DMS153 treated with DMSO at 0.1 percent for 48 hours (cell line): ENCODE data around the gene EBF4.

ENCODE experiments used
- DNase-seq: peaks from one replicate; lab custom pipeline; 2025; ENCODE audit not compliant: unreplicated experiment; lab: John Stamatoyannopoulos, UW

Gene EBF4

DNA sequence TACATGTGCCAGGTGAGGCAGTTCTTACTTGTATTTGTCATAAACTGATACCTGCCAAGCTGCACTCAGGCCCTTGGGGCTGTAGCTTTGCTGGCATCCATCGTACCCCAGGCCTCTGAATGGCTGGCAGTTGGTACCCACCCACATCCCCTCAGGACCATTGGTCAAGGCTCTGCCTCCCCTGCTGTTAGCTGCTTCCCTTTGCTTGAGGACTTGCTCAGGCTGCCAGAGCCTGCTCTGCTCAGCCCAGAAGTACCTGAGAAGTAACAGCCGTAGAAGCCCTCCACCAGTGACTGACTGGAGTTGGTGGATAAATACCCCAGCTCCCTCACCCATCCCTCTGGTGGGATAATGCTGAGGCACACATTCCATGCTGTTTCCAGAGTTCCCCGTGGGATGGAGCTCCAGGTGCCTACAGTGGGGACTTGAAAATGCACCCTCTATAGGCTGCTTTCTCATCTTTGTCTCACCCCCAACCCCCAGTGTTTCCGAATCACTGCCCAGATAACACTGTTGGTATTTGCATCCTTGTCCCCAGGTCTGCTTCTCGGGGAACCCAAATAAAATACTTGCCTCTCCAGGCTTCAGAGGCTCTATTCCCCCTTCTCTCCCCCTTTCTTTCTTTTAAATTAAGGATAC is 7.3 kb downstream of the EBF4 start:
- no peak for DNase-seq

GRCh38 chr20:2700913-2701620 is 8.5 kb downstream of the EBF4 start:
- no peak for DNase-seq

DNA sequence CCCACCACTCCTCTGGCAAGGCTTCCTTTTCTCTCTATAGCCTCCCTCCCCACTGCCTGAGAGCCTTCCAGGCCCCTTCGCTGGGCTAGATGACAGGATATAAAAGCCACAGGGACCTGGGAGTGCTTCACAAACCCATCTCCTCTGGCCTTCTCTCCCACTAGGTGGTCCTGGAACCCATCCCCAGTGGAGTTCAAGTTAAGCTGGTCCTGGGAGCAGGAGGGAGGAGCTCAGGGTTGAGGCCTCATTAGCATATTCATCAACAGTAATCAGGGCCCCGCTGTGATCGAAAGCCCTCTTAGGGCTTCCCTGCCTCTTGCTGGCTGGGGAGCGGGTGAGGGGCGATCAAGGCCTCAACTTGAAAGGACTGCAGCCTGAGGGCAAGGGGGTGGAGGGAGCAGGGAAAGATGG is 9.1 kb downstream of the EBF4 start:
- DNase-seq = no peak

- no peak for DNase-seq
Measured at GRCh38 chr20:2703716-2704475, 11.3 kb downstream of the EBF4 start.

- no peak for DNase-seq
Measured at GRCh38 chr20:2705931-2706645, 13.5 kb downstream of the EBF4 start.

DNA sequence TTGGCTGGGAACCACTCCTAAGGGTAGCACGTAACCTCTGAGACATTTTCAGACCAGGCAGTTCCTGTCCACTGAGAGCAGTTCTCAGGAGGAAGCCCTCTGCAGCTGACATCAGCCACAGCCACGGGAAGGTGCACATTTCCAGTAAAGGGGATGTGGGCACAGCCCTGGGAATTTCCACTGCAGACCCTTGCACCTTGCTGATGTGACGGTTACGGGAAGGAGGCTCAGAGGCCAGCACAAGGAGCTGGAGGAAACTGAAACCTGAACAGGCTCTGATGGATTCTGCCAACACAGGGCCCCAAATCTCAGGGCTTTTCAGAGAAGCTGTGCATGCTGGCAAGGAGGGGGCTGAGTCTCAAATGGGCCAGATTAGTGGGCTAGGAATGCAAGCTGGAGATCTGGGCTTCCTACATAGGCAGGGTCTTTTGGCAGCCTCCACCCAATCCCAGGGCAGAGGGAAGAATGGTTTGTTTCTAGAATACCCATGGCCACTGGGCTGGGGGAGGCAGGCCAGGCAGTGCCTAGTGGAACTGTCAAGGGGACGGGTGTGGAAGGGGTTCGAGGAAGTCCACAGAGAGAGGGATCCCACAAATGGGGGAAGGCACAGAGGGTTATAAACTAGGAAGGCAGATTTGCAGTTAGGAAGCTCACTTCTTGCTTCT is 14.2 kb downstream of the EBF4 start:
- no peak for DNase-seq

DNA sequence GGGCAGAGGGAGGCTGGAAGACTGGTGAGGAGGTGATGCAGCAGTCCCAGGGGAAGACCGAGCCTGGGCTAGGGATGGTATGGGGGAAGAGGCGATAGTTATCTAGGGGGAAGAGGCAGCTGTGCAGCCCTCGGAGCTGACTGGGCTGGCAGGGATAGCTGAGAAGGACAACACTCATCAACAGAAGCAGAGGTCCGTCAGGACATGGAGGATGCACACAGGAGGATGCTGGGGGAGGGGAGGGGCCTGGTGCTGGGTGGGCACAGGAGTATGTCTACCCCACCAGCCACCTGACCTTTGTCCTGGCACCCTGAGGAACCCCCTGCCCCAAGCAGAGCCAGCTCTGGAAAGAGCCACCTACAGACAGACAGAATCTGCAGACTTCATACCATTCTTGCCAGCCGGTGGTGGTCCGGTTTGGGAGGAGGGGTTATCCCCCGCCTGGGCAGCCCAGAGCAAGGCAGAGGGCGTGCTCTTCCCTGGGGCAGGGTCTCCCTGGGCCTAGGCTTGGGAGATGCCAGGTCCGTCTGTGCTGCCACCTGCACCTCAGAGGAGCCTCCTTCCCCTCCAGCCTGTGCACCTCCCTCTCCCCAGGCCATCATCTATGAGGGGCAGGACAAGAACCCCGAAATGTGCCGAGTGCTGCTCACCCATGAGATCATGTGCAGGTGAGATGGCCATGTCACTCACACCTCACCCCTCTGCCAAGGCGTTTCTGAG is 14.9 kb downstream of the EBF4 start:
- DNase-seq = no peak

- no peak for DNase-seq
Measured at GRCh38 chr20:2708073-2708415, 15.5 kb downstream of the EBF4 start.

DNA sequence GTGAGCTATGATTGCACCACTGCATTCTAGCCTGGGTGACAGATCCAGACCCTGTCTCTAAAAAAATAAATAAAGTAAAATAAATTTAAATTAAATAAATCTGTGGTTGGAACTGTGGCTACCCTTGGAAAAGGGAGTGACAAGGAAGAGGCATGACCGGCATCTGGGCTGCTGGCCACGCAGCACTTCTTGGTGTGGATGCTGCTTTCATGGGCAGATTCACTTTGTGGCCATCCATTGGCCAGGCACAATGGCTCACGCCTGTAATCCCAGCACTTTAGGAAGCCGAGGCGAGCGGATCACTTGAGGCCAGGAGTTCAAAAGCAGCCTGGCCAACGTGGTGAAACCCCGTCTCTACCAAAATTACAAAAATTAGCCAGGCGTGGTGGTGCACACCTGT is 16.1 kb downstream of the EBF4 start:
- no peak for DNase-seq

DNA sequence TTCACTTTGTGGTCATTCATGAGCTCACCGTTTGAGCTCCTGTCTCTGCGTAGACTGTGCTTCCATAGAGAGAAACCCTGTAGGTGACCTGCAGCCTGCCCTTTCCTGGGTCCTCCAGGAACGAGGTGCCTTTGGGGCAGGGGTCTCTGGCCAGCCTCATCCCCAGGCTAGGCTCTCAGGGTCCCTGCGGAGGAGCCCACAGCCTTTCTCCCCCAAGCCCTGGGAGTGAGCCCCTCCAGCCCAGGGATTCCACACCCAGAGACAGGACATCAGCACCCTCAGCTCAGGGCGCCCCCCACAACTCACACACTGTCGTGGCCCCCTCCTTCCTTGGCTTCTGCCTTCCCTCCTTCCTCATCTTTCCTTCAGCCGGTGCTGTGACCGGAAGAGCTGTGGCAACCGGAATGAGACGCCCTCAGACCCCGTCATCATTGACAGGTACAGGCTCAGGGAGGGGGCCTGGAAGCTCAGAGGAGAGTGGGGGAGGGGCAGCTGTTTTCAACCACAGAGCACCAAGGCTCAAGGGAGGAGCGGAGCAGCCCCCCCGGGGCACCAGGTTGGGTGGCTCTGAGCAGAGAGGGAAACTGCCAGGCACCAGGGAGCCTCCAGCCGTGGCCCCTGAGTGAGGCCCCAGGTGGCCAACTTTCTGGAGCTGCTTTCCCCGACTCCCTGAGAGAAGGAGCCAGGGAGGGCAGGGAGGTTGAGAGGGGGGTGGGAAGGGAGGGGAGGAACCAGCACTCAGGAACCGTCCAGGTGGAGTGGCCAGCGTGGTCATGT is 16.8 kb downstream of the EBF4 start:
- no peak for DNase-seq

DNA sequence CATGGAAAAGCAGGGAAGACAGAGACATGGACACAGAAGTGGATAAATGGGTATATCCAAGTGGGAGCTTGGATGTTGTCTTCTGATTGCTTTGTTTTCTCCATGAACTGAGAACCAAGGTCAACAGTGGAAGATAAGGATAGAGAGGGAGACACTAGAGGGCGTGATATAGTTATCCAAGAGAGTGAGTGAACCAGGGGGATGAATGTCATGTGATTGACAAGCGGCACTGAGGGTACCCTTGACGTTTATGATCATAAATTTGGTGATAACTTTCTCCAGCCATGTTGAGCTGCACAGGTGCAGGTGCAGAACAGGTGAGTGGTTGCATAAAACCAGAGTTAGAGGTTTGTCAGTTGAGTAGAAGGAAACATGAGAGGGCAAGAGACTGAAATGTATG is 20.7 kb downstream of the EBF4 start:
- no peak for DNase-seq

- no peak for DNase-seq
Measured at GRCh38 chr20:2729251-2729713, 36.7 kb downstream of the EBF4 start.

DNA sequence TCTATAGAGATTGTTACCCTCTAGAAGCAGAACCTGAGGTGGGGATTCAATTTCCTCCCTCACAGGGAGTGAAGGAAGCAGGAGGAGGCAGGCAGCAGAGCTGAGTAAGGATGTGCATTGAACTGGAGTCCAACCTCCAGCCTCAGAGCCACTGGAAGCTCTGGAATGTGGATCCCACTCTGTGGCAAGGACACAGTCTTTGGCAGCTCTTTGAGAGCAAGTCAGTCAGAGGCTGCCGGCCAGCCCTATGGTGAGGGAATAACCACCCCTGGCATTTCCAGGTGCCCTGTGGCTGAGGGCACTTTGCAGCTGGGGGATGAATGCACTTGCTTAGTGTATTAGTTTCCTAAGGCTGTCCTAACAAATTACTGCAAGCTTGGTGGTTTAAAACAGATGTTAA is 37.2 kb downstream of the EBF4 start:
- DNase-seq = no peak

- no peak for DNase-seq
Measured at GRCh38 chr20:2734899-2735298, 42.3 kb downstream of the EBF4 start.

GRCh38 chr20:2736441-2736840 is 43.9 kb downstream of the EBF4 start:
- DNase-seq = no peak

DNA sequence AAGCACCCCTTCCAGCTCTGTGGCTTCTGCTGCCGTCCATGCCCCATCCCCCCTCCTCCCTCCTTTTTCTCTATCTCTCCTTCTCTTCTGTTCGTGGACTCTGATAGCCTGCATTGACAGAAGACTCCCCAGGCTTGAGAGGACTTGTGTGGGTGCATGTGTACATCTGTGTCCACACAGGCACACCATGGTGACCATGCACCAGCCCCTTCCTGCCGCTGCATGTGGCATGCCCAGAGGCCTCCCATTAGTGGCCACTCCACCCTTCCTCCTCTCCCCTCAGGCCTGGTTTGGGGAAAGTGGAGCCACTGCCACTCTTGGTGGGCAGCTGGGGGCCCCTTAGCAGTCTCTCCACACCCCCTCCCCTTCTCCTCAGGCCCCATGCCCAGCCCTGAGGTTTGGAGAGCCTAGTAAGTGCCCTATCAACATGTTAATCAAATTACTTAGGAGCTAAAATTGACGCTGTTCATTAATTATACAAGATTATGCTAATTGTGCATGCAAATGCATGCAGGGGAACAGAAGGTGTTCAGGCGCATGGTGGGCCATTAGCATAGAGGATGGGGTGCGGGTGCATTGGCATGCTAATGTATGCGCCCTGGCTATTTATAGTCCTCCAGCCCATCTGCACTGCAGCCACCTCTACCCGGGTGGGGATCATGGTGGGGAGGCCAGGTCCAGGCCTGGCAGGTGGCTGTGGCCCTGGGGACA is 45.9 kb downstream of the EBF4 start:
- DNase-seq = no peak

DNA sequence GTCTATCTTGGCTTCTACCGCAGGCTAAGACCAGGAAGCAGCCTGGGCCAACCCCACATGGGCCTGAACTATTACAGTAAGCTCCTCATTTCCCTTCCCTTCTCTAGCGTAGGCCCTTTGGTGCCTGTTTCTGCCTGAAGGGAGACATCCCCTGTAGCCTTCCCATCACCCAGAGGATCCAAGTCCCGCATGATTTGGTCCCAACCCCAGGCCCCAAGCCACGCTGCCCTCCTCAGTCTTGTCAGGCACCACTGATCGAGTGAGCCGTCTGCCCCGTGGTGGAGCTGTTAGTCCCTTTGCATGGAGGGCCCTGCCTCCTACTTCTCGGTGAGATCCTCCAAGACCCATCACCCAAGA is 46.4 kb downstream of the EBF4 start:
- DNase-seq = no peak

DNA sequence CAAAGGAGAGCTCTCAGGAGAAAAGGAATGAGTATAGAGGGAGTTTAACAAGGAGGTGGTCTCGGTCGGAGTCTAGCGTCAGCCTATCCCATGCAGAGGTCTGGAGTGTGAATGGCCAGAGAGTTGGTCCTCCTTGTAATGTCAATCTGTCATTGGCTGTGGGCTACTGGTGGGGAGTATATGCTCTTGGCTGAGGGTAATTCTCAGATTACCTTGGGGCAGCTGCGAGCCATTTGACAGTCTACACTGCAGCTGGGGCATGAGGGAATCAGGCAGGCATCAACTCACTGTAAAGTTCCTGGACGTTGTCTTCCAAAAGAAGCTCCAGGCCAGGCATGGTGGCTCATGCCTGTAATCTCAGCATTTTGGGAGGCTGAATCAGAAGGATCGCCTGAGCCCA is 48.1 kb downstream of the EBF4 start:
- no peak for DNase-seq

DNA sequence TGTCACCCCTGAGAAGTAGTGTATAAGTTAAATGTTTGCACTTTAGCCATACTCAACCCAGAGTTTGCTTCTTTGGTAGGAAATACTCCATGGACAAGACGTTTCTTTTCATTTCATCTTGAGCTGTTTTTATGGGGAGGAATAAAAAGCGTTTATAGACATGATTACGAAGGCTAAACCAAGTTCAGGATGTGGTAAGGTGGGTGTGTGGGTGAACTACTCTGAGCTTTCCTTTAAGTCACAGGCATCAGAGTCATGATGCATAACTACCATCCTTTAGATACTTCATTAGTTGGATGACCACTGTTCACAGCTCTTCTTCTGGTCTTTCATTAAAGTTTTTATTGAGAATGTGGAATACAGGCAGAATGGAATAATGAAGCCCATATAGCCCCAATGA is 48.9 kb downstream of the EBF4 start:
- DNase-seq = no peak
